Psoas muscle (tissue), 8 donors: ENCODE measurements around the gene NKX2-2. TPM values are rescaled to one million over a fixed set of nuclear protein-coding genes. Genes with fewer than 3 reads are reported as not detected.

Source experiments
- ATAC-seq, 4 donors: fragments of 200-7000 bp; cut with Tn5 transposase; one replicate each; pipeline ENCODE4 v1.9.1; 2020; ENCODE audit warnings: moderate library complexity in 3 of 4, mild to moderate bottlenecking in 2 of 4
- DNase-seq, 2 donors: peaks; one replicate each; pipeline ENCODE4 v3.0.0-alpha.2; 2020
- H3K27ac ChIP-seq: fragments of 200-600 bp; one replicate; pipeline ENCODE4 v1.8.0; 2022
- H3K27me3 ChIP-seq, 3 donors: fragments of 200-600 bp in 1 of 3; one replicate each; pipeline versions ENCODE4 v1.6.1 to v1.8.0; 2013 to 2022; ENCODE audit warnings: low read length in 2 of 3, mild to moderate bottlenecking in 2 of 3, moderate library complexity in 1 of 3; ENCODE audit not compliant: insufficient read depth in 3 of 3
- H3K36me3 ChIP-seq, 2 donors: fragments of 200-600 bp in 1 of 2; one replicate each; pipeline versions ENCODE4 v1.6.1 to v1.8.0; 2013 to 2022; ENCODE audit warnings: low read depth in 1 of 2, mild to moderate bottlenecking in 1 of 2, moderate library complexity in 1 of 2; ENCODE audit not compliant: insufficient read depth in 1 of 2
- H3K4me1 ChIP-seq: fragments of 200-600 bp; one replicate; pipeline ENCODE4 v1.8.0; 2022
- H3K4me3 ChIP-seq: fragments of 200-600 bp; one replicate; pipeline ENCODE4 v1.8.0; 2022; ENCODE audit warnings: mild to moderate bottlenecking
- H3K9me3 ChIP-seq: fragments of 200-600 bp; one replicate; pipeline ENCODE4 v1.8.0; 2022
- CTCF ChIP-seq: fragments of 200-600 bp; IDR thresholded peaks from one replicate; pipeline ENCODE4 v1.8.0; 2022; ENCODE audit warnings: antibody characterized with exemption
- WGBS, 3 donors: extraction: QIAGEN DNeasy Blood & Tissue Kit; methylation state at CpG; one replicate each; pipeline versions ENCODE4 v1.1.6 to v1.1.7; 2013; 5-methylcytosine and 5-hydroxymethylcytosine counted together
- intact Hi-C, 2 donors: fragments of 100-400 bp; cut with DNase I; formaldehyde crosslinking; loops; one replicate each; pipeline versions ENCODE4 v1.11.0 to v1.14.2; 2022
- polyA plus RNA-seq, 3 donors: library from polyadenylated mRNA; stranded (reverse); fragments of 200-250 nt; gene quantifications; one replicate each; pipeline ENCODE4 v1.2.3, GENCODE V29; 2013
- total RNA-seq, 4 donors: library from RNA; stranded (reverse); fragmentation: NEBNext Ultra II Directional in 2 of 4; extraction: Animal tissue kit (Norgen Biotek cat#: 25700) in 2 of 4; gene quantifications; one replicate each; pipeline versions ENCODE4 v1.2.1 to v1.2.4, GENCODE V29; 2021 to 2023
- donor health status: healthy with polysubstance abuse.
- donor health status: DM: no; HTN: no; CAD: no; lungs with moderate emphysema.
- donor health status: Bipolar disorder and iron deficiency.
- donor health status: healthy.
- donor health status: DM: yes; HTN: yes; CAD: no.
- donor health status: DM: no; HTN: no; CAD: no.
- donor health status: DM: no; HTN: no; CAD: no.
- donor health status: DM: yes; HTN: yes; CAD: no.

NKX2-2 gene
- total and polyA plus RNA-seq, 7 donors: not detected

GRCh38 chr20:21519136-21519584 is 5.3 kb upstream of the NKX2-2 start:
- ATAC-seq (no peak), DNase-seq (no peak)
- peaks cover 6 to 100% (median 62%) of the 10 kb centered on the region in 3 donors for H3K27me3 ChIP-seq
- H3K4me3 ChIP-seq: no peak overlapping the region
- 1 to 2% (median 2%) methylated on average over 14 of the region's 14 CpGs for WGBS, 3 donors
- H3K36me3 ChIP-seq: no peaks in the 10 kb centered on the region
- no peaks in the 10 kb centered on the region for H3K9me3 ChIP-seq
- no peak overlapping the region for H3K27ac ChIP-seq
- TF ChIP-seq CTCF: no peak
- intact Hi-C loops: no loop called here
- H3K4me1 ChIP-seq: peaks cover 15% of the 10 kb centered on the region

- DNase-seq (no peak), ATAC-seq (no peak)
- Histone ChIP-seq H3K9me3 (no peaks in the 10 kb centered on the region), H3K4me1 (peaks cover 17% of the 10 kb centered on the region), H3K4me3 (no peak overlapping the region), H3K27ac (no peak overlapping the region), H3K27me3 (peaks cover 3 to 100% (median 64%) of the 10 kb centered on the region in 3 donors), H3K36me3 (no peaks in the 10 kb centered on the region)
- TF ChIP-seq CTCF: no peak
- intact Hi-C loops: no loop called here
- WGBS, 3 donors: 1 to 2% (median 2%) methylated on average over 37 of the region's 37 CpGs
These were observed 4.6 kb upstream of the NKX2-2 start for GRCh38 chr20:21518292-21518991.

GRCh38 chr20:21517566-21518277 is 3.9 kb upstream of the NKX2-2 start:
- no peak for TF ChIP-seq CTCF
- intact Hi-C loops: no loop called here
- Histone ChIP-seq H3K4me3 (no peak overlapping the region), H3K27ac (no peak overlapping the region), H3K9me3 (no peaks in the 10 kb centered on the region), H3K36me3 (no peaks in the 10 kb centered on the region), H3K4me1 (peaks cover 23% of the 10 kb centered on the region), H3K27me3 (peaks cover 3 to 100% (median 66%) of the 10 kb centered on the region in 3 donors)
- ATAC-seq: no peak
- 3% methylated on average over 31 to 32 of the region's 32 CpGs for WGBS, 3 donors
- no peak for DNase-seq

- Histone ChIP-seq H3K27me3 (peaks cover 3 to 100% (median 65%) of the 10 kb centered on the region in 3 donors), H3K36me3 (no peaks in the 10 kb centered on the region), H3K4me1 (peaks cover 25% of the 10 kb centered on the region), H3K27ac (no peak overlapping the region), H3K4me3 (no peak overlapping the region), H3K9me3 (no peaks in the 10 kb centered on the region)
- ATAC-seq: no peak
- WGBS, 3 donors: 2 to 4% (median 3%) methylated on average over 32 of the region's 32 CpGs
- no peak for TF ChIP-seq CTCF
- intact Hi-C loops: no loop called here
- DNase-seq: no peak
These were observed 3.1 kb upstream of the NKX2-2 start for GRCh38 chr20:21516861-21517565.
